Measurements from ENCODE around the gene SPTBN4.
A peak's percentile ranks its signal among the peaks of the same experiment; 100 is the strongest.
"Not testable (repeated sequence)": the region's sequence is repeated elsewhere in the genome, so short reads cannot be mapped to it uniquely, and the experiment has no call there.

Gene SPTBN4

GRCh38 chr19:40621283-40621682 lies 154.5 kb downstream of the SPTBN4 start:
- DNase-seq (ENCODE audit: low spot score), result no peak

DNA sequence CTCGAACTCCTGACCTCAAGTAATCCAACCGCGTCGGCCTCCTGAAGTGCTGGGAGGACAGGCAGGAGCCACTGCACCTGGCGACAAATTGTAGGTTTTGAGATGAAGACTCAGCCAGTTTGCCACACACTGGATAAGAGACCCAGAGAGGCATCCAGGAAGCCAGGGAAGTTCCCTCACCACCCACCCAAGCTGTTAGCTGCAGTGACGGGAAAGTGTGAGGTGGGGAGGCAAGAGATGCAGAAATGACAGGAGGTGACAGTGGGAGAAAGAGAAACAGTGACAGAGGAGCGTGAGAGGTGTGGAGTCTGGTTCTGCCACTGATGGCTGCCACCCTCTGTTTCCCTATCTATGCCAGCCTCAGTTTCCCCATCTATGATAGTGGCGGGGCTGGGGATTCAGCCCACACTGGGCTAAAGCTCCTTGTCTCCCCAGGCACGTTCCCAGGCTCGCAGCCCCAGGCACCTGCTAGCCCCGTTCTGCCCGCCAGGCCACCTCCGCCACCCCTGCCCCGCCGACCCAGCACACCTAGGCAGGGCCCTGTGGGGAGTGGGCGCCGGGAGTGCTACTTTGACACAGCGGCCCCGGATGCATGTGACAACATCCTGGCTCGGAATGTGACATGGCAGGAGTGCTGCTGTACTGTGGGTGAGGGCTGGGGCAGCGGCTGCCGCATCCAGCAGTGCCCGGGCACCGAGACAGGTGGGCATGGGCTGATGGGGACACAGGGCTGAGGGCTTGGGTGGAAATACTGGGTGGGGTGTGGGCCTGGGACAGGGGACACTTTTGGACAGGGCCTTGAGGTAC lies 155.4 kb downstream of the SPTBN4 start:
- DNase-seq (ENCODE audit: low spot score), result no peak

- DNase-seq (ENCODE audit: low spot score), result no peak
Measured at GRCh38 chr19:40622773-40623075, 155.9 kb downstream of the SPTBN4 start.

- DNase-seq (ENCODE audit: low spot score), result peak; percentile 97
Measured at GRCh38 chr19:40623403-40624251, 156.8 kb downstream of the SPTBN4 start.

DNA sequence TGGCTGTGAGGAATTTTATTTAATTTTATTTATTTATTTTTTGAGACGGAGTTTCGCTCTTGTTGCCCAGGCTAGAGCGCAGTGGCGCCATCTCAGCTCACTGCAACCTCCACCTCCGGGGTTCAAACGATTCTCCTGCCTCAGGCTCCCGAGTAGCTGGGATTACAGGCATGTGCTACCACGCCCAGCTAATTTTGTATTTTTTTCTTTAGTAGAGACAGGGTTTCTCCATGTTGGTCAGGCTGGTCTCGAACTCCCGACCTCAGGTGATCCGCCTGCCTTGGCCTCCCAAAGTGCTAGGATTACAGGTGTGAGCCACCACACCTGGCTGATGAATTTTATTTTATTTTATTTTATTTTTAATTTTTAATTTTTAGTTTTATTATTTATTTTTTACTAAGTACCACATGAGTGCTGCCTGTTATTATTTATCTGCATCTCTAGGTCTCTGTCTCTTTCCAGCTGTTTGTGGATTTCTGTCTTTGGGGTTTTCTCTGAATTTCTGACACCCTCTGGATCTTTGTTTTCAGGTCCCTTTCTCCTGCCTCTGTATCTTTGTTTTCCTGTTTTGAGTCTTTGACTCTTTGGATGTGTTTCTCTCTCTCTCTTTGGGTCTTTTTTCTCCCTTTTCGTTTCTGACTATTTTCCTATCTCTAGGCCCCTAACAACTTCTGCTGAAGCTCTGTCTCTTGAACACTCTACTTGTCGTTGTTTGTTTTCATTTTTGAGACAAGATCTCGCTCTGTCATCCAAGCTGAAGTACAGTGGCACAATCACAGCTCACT lies 157.8 kb downstream of the SPTBN4 start:
- DNase-seq (ENCODE audit: low spot score), result not testable (repeated sequence)

DNA sequence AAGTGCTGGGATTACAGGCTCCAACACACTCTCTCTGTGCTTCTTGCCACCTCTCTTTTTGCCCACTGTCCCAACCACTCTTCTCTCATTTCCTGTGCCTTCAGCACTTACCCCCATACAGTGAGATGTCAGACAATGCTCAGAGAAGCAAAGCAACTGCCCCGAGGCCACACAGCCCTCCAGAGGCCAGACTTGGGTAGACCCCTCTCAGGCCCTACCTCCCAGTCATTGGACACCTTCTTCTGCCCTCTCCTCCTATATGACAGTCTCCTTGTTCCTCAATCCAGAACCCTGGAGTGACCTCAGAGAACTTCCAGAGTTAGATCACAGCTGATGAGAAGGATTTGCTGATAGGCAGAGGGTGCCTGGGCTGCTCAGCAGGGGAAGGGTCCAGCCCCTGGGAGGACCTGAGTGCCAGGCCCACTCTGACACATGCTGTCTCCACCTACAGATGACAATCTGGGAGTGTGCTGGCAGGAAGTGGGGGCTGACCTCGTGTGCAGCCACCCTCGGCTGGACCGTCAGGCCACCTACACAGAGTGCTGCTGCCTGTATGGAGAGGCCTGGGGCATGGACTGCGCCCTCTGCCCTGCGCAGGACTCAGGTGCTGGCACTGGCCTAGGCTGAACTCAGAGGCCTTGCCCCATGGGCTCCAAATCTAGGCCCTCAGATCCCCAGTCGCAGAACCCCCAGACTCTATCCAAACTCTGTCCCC lies 158.8 kb downstream of the SPTBN4 start:
- no peak for DNase-seq (ENCODE audit: low spot score)
